Islet precursor cell (in vitro differentiated cells): ENCODE results near the gene PPHLN1.

Experiments
- DNase-seq: peaks from one replicate; pipeline ENCODE4 v3.0.0-alpha.2; 2018

Gene PPHLN1

DNA sequence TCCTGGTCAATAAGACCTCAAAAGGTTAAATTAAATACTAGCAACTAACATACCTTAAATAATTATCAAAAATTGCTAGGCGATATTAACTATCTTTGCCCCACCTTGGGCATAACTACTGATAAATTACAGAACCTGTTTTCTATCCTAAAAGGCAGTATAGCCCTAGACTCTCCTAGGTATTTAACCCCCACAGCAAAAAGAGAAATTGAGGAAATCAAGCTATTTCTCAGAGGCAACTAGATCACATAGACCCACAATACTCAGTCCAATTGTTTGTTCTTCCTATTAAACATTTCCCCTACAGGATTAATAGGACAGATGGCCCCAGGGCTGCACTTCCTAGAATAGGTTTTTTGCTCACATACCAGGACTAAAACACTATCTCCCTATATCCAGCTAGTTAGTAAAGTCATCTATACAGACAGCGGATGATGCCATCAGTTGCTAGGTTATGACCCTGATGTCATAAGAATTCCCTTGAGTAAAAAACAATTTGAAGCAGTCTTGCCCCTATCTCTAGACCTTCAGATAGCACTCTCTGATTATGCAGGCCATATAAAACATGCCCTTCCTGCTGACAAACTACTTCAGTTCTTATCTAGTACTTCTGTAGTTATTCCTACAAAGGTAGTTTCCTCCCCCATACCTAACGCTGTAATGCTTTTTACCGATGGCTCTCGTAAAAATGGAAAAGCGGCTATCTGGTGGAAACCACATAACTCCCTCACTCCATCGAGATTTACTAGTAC, 118.4 kb downstream of the PPHLN1 start:
- no peak for DNase-seq

DNA sequence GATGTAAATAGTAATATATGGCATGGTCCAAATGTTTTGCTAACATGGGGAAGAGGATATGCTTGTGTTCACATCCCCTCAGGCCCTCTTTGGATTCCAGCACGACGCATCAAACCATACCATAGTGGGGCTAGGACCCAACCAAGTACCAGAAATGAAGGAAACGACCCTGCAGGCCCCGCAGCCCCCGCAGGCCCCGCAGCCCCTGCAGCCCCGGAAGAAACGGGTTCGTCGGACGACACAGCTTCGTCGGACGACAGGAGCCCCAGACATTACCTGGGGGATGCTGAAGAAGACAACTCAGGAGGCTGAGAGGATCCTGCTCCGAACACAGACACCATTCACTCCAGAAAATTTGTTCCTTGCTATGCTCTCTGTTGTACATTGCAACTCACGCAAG, 119.9 kb downstream of the PPHLN1 start:
- no peak for DNase-seq

DNA sequence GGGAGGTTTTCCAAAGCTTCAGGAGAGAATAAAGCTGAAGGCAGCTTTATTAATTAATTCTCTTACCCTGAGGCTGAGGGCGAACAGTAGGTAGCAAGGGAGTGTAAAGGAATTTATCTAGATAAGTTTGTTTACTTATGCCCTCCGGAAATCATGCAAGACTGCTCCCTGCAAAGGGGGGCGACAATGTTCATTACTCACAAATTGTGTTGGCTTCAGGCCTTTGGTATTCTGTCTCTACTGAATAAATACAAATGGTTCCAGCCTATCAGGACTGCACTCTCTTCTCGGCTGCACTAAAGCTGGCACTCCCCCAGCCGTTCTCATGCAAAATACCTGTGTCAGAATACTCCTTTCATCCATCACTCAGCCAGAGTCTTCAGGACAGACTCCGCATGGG, 120.8 kb downstream of the PPHLN1 start:
- no peak for DNase-seq

DNA sequence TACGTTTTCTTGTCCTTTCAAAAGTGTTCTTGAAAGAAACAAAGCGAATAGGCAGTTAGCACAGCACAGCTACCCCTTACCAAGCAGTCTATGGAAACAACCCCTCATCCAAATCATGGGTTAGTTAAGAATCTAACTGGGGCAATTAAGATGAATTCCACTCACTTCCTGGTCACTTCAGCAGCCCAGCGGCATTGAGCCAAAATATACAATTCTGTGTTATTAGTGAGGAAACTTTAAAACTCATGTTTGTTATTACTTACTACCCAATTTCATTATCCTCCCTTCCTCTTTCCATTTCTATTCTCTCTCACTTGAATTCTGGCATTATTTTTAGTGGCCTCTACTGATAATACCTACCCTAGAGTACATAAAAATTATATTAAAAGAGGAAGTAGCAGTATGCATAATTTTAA, 121.4 kb downstream of the PPHLN1 start:
- no peak for DNase-seq

DNA sequence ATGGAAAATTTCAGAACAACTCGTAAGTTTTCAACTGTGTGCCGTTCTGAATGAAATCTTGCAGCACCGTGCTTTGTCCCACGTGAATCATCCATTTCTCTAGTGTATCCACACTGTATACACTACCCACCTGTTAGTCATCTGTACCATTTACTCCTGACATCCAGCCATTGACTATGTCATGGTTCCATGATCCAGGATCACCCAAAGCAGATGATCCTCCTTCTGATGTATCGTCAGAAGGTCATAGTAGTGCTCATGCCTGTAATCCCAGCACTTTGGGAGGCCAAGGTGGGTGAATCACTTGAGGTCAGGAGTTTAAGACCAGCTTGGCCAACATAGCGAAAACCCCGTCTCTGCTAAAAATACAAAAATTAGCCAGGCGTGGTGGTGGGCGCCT, 122.9 kb downstream of the PPHLN1 start:
- DNase-seq = no peak

DNA sequence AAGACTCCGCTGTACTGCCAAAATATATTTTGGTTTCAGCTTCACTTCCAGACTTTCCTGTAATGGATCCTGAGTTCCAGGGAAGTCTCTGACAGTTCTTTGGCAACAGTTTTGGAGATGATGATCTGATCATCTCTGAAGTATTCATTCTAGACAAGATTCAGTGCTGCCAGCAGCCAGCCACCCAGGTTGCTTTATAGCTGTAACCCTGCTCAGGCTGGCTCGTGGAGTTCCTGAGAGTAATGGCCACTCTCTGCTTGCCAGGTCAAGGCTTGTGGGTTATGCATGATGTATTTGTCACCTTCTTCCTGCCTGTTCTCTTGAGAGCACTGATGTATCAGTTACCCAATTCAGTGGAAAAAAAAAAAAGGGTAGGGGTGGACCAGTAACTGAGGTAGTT, 124.3 kb downstream of the PPHLN1 start:
- no peak for DNase-seq

DNA sequence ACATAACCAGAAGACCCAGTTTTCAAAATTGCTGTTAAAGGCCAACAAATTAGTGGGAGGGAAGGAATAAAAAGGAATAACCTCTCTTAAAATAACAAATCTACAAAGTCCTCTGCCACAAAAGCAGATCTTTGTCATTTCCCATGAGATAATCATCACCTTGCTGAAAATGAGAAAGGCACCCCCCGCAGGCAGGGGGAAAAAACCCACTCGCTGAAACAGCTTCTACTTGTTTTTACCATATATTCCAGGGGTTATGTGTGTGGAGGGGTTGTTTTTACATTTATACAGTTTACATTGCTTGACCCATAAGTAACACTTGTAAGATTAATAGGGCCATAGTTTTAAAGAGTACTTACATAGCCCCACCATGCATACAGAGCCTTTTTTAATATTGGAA, 132.6 kb downstream of the PPHLN1 start:
- DNase-seq = no peak

DNA sequence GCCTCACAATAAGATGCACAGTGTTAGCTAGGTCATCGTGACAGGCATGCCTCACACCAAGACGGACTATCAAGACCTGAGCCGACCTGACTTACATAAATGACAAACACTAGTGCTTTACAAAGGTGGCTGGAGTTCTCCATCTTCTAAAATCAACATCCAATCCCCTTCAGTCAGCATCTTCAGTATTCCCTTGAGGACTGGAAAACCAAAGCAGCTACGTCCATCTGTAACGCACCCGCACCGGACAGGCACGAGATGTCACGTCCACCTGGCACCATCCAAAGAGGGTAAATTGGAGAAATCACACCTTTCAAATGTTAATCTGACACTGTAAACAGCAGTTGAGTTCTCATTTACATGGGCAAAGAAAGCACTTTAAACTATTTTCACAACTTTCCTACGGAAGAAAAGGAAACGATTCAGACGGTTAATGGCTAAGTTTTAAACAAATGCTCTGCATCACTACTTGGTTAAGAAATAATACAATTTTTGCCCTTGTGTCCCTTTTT, 133.4 kb downstream of the PPHLN1 start:
- no peak for DNase-seq

DNA sequence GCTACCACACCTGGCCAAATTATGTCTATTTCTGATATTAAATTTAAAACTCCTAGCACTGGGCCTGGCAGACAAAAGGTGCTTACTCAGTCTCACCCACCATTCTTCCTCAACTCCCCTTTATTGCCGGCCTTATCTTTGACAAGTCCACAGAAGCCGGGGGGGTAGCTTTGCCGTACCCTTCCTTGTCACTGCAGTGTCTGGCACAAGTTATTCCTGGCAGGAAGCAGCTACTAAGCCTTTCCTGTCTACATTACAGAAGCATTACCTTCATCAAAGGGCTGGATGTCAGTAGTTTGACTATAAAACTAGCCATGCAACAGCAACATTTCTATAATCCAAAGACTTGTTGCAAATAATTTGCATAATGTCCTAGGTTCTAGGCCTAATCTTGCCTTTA, 136.5 kb downstream of the PPHLN1 start:
- DNase-seq = no peak

DNA sequence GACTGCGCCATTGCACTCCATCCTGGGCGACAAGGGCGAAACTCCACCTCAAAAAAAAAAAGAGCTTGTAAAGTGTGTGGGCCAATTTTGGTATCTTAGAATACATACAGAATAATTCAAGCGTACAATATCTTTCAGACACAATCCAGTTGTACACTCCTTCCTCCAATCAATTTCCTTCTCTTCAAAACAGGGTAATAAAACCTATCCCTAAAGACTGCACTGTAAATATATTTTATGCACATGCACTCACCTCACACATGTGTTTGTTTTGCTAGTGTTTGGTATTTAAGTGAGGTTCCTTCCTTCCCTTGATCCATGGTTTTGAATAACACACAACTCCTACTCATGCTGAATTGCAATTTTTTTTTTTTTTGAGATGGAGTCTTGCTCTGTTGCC, 137.7 kb downstream of the PPHLN1 start:
- DNase-seq = no peak

DNA sequence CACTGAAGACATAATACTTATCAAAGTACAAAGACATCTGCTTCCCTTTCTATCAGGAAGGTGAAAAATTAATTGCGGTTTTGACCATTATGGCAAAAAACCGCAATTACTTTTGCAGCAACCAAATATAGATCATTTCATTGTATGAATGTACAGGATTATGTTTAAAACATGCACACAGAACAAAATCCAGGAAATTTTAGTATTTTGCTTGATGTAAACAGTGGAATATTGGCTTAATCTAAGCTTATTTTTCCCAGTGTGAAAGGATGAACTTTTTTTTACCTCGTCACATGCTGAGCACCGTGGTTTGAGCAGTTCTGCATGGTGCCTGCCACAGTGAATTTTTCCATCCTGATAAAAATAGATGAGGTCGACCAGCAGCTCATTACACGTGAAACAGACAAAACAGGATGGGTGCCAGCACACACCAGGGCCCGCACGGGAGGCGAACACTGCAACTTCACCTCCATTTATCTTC, 142.4 kb downstream of the PPHLN1 start:
- DNase-seq = no peak

DNA sequence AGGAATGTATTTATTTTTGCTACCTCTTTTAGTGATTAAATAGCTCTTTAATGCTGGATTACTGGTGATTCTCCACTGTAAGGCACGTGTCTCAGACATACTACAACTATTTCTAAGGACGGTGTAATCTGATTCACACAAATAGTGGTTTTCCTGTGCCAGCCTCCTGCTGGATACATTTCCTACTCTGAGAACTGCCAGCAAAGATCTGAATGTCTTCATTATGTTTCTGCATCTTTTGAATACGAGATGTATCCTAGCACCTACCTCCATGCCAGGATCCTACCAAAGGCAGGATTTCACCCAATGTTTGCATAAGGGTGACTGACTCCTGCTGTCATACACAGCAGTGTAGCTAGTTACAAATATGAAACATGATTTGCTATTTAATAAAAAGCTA, 143.0 kb downstream of the PPHLN1 start:
- DNase-seq = no peak

DNA sequence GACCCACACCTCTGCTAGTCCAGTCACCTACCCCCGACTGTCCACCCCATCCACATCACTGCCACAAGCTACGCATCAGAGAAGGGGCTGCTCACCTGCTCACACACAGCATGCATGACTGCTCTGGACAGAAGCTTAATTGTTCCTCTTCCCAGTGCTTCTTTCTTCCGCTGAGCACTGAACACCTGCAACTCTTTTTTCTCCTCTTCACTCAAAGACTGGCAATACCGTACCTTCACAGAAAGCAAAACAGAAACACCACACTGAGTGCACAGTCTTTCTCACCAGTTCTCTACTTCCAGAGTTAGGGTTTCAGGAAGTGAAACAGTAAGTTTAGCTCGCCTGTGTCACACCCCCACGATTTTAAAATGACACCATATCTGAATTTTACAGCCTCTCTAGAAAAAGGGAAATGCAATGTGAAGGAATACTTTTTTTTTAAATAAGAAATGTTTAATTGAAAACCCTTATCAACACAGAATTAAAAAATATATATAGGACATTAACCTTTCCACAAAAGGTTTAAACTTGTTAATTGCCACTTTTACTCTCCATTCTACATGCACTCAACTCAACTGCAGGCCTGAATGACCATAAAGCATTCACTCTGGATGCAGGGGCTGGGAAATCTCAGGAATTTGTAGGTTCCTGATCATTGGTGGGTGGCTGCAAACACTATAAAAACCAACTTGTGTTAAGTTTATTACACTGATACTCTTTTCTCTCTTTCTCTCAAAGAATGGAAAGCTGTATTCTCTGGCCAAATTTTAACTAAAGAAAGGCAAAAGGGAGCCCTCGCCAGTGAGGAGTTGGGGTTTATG, 143.6 kb downstream of the PPHLN1 start:
- DNase-seq = no peak

DNA sequence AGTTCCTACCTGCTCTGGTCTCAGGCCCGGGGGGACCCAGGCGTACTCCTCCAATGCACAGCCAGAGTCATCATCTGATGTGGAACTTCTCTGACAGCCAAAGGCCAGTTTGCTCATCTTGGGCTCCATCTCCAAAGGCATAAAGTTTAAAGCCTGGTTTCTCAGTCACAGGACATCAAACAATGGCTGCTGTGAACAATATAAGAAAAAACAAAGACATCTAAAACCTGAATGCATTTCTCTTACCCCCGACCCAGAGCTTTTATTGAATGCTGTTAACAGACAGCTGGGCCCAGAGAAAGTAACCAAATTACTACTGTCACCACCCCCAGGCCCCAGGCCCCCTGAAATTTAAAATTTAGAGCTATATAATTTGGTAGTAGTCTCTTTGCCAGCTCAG, 146.4 kb downstream of the PPHLN1 start:
- DNase-seq = no peak

DNA sequence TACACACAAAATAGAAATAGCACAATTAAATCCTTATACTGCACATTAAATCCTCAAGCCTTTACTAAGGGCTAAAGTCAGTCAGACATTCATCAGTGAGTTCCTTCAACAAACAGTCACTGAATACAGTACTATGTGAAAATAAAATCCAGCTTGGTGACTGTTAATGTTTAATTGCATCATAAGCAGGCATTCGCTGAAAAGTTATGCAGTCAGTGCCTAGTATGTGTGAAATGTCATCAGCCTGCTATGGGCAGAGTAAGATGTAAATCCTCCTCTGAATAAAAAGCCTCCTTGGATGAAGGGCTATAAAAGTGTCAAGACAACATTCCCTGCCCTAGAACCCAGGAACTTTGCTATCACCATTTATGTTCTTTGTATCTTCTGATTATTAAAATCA, 147.2 kb downstream of the PPHLN1 start:
- DNase-seq = no peak

DNA sequence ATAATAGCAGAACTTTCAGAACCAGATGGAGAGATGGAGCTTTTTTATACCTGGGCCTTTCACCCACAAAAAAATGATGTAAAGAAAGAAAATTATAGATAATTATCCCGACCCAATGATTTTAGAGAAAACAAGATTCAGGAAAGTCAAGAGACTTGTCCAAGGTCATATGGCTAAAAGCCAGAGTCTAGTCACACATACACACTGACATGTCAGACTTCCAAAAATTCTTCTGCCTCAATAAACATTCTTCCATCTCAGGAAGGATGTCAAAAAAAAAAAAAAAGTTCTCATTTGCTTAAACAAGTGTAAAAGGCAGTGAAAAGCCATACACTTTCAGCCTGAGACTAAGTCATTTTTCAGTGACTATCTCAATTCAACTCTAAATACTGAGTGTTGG, 147.6 kb downstream of the PPHLN1 start:
- no peak for DNase-seq

DNA sequence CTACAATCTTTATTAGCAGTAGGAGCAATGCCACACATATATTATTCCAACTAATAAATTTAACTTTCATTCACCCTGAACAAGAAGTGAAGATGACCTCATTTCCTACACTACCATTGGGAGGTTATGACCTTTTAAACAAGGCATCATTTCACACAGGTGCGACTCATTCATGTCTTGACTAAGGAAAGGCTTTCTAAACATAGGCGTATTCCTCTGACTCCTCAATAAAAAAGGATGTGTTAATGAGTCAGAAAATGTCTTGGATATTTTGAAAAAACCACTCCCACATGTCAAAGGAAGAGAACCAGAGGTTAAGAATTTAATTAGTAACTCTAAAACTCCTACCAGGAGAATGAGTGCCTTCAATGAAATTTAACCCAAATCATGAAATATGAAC, 148.4 kb downstream of the PPHLN1 start:
- DNase-seq = no peak

DNA sequence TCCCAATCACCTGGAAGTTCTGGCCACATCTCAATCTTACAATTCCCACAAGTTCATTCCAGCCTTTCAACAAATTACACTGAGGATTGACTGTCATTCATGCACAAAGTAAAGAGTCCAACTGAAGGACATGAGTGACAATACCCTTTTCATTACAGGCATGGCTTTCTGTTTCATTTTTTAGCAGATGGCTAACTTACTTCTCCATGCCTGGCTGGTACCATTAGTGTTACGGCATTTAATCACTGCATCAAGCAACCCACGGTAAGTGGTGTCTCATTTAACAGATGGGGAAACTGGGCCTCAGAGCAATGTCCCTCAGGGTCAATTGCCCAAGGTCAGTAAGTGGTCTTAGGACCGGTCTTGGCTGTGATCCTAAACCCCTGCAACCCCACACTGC, 149.1 kb downstream of the PPHLN1 start:
- no peak for DNase-seq

DNA sequence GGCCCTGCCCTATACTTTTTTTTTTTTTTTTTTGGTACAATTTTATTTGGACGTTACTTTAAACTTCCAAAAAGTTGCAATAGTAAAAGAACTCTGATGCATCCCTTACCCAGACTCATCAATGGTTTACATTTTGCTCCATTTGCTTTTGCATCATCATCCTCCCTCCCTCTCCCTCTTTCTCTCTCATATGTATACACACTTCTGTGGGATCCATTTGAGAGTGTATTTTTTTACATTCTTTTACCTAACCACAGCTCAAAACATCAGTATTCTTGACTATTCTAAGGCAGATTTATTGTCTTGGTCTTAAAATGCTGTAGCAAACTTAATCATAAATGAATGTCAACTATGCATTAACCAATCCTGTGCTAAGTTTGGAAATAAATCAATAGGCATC, 152.0 kb downstream of the PPHLN1 start:
- no peak for DNase-seq

DNA sequence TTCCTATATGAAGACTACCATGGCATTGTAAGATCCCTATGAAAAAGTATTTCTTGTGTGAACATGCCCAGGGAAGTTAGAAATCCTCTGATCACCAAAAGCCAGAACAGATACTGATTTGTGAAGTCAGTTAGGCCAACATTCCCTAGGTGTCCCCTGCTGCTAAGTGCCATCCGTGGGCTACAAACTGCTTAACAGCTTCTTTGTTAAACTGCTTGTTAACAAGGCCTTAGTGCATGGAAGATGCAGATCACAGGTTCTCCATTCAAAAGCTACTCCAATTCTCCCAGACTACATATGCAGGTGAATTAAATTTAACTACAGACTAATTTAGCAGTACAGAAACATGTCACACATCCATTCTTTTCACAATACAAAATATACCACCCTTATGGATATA, 155.4 kb downstream of the PPHLN1 start:
- DNase-seq = no peak

DNA sequence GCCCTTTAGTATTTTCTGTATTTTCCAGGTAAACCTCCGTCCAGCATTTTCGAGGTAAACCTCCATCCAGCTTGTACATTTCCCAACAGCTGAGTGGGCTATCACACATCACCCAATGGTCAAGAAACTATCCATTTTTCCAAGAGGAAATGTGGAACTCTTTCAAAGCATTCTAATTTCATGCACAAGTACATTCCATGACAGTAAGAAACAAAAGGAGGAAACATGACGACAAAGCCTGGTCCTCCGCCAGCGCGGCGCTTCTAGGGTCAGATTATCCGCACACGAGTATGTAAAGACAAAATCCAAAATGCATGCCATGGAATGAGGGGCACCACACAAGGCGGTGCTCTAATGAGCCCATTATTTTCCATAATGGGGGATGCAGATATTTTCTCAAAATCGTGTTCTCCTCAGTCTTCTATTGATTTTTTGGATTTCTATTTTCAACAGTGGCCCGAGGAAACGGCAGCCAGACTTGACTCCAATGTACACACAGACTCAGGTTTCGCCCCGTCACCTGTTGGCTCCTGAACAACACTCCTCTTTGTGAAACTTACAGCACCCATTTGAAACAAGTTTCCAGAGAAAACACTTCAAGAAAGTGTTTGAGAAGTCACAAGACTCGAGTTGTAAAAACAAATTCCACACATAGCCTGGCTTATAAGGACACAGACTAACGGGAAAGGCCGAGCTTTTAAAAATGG, 156.2 kb downstream of the PPHLN1 start:
- peak; percentile 64 for DNase-seq

DNA sequence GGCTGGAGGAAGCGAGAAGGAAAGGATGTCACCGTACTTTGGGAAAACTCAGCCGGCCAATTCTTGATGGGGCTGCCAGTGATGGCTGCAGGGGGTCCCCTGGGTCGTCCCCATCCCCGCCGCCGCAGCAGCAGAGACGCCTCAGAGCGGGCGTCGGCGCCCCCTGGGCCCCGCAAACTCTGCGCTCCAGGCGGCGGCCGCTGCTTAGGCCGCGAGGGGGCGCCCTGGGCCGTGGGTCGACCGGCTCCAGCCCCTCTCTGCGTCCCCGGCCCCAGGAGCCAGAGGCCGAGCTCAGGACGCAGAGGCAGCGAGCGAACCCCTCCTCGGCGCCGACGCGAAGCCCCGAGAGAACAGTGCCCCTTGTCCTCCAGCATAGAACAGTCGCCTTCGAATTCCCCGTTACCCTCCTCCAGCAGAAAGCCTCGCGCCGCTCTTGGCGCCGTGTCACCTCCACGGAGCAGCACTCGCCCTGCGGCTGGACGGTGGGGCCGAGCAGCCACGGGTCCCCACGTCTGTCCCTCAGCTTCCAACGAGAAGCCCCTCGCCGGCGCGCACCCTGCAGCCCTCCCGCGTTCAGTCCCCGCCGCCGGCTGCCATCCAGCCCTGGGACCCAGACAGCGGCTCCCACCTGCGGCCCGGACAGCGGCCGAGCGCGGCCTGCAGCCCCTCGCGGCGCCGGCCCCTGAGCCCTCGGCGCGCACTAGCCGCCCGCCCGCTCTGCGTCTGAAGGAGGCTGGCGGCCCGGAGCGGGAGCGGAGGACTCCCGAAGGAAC, 157.0 kb downstream of the PPHLN1 start:
- DNase-seq = peak; percentile 92

DNA sequence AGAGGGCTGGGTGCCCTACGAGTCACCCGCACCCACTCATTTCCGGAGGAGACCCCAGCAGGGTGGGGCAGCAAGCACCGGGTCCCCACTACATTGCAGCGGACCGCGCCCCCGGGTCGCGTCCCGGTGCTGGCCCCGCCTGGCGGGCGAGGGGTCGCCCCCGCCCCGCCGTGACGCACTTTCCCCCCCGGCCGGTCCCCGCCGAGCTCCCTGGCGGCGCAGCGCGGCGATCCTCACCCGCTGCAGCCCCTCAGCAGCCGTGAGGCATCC, 157.5 kb downstream of the PPHLN1 start:
- no peak for DNase-seq
